HG03103 (cell line): ENCODE data around the gene DIP2C.
"Not testable (repeated sequence)": the region's sequence is repeated elsewhere in the genome, so short reads cannot be mapped to it uniquely, and the experiment has no call there.

ENCODE experiments used
- ATAC-seq: cut with Tn5 transposase; IDR thresholded peaks from one replicate; pipeline ENCODE4 v1.9.1; 2021; ENCODE audit warnings: low read depth; ENCODE audit not compliant: unreplicated experiment

The DIP2C gene

DNA sequence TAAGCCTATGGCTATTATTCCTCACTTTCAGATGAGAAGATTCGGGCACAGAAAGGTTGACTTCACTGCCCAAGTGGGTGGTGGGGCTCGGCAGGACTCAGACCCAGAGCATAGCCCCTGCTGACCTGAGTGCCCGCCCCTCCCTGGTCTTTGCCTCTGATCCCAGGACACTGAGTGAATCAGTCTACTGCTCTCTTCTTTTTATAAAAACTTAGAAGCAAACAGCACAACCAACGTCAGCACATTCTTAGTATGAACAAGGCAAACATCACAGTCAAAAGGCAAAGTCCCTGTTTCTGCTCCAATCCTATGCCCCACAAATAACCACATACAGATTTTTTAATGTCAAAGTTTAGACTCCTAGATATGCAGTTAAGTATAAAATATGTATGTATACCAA lies 316.5 kb downstream of the DIP2C start:
- no peak for ATAC-seq

GRCh38 chr10:372566-372965 lies 316.9 kb downstream of the DIP2C start:
- no peak for ATAC-seq

- no peak for ATAC-seq
Measured at GRCh38 chr10:371515-371914, 318.0 kb downstream of the DIP2C start.

DNA sequence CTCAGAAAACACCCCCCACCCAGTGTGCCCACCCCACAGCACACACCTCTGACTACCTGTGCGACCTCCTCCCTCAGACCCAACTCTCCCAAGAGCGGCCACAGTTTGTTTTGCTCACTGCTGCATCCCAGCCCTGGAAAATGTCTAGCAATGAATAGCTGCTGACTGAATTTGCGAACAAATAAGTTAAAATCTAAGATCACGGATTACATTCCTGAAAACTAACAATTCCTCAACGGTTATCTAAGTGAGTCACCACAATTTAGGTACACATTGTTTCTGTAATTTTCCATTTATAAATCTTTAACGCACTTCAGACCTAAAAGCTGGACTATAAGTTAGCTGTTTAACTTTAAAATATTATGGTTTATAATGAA lies 319.0 kb downstream of the DIP2C start:
- ATAC-seq = no peak

- no peak for ATAC-seq
Measured at GRCh38 chr10:369684-370448, 319.6 kb downstream of the DIP2C start.

GRCh38 chr10:369221-369683 lies 320.2 kb downstream of the DIP2C start:
- ATAC-seq = no peak

DNA sequence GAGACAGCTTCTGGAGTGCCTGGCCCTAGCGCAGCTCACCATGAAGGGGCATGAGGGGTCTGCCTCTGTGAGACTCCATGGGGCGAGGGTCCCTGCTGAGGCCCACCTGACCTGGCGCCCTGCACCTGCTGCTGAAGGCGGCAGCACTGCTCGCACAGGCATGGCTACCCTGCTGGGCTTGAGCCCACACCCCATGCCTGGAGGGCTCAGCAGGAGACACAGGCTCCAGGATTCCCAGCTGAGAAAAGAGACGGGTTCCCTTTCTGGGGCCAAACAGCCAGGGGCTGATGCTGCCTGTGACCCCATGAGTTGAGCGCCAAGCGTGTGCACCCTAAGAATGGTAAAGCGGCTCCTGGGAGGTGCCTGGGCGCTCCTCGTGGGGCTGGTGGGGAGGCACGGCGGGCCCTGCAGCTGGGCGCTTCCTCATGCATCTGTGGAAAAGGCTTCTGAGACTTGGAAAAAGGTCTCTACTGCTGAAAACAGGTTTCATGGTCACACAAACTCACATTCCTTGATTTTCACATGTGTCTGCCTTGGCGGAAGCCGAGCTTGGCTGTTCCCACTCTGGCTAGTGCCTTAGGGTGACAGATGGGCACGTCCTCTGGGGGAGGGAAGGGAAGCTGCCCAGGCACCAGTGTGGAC lies 320.8 kb downstream of the DIP2C start:
- no peak for ATAC-seq

- not testable (repeated sequence) for ATAC-seq
Measured at GRCh38 chr10:368107-368506, 321.4 kb downstream of the DIP2C start.

DNA sequence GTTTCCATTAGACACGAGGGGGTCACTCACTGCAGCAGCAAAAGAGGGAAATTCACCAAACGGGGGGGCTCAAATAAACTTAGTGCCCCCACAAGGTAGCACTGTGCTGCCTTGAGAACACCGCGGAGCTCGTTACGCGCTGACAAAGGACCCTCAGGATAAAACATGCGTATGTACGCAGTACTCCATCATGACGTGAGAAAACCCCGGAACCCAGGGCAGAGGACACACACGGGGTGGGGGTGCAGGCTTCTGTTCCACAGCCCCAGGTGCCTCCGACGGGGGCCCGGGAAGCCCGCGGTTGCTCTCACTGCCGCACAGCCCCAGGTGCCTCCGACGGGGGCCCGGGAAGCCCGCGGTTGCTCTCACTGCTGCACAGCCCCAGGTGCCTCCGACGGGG lies 321.8 kb downstream of the DIP2C start:
- no peak for ATAC-seq

DNA sequence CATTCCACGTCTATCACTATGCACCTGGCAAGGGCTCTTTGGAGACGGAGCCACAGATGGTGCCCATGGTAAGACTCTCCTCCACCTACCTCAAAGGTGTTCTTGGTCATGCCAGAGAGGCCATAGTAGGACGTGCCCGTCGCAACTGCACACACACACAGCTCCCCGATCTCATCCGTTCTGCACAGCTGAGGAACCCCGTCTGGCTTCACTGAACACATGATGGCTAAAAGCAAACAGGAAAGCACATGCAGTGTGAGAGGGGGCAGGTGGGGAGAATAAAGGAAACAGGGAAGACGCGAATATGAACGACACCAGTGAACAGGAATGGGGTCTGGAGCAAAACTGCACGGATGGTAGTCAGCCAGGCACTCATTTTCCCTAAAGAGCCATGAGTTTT lies 323.3 kb downstream of the DIP2C start:
- ATAC-seq = no peak

DNA sequence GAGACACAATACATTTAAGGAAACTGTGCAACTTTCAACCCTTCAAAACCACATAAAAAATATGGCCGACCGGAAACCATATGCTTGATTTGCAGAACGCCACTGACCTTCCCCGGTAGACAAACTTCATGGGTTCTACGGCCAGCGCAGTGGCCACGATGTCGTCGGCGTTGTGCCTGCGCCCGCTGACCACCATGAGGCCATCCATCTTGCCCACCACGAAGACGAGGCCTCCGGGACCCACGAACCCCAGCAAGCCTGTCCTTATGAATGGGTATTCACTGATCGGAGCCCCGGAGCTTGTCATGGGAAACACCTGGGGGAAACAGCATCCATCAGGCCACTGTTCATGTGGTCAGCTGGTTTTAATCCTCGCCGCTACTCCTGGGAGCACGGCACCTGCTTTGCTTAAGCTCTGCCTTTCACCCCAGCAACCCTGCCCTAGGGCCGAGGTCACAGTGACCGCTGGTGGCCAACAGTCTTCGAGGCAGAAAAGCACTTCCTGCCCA lies 325.1 kb downstream of the DIP2C start:
- ATAC-seq = no peak

- ATAC-seq = no peak
Measured at GRCh38 chr10:363152-363551, 326.3 kb downstream of the DIP2C start.

- ATAC-seq = no peak
Measured at GRCh38 chr10:361203-362081, 328.0 kb downstream of the DIP2C start.

DNA sequence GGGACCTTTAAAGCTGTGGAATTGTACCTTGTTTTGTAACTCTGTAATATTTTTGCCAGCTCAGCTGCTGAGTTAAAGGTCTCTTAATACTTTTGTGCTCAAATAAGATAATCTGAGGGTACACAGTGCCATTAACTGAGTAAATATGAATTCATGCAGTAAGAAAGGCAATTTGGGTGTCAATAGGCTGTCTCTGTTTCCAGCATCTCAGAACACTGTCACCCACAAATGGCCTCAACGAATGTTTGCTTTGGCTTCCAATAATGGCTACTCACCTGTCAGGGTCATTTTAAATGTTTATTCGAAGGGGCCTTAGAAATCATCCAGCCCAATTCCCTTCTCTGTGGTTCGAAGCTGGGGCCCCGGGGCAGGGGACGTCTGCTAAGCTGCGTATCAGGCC lies 328.8 kb downstream of the DIP2C start:
- ATAC-seq = no peak

GRCh38 chr10:359762-360161 lies 329.7 kb downstream of the DIP2C start:
- no peak for ATAC-seq

DNA sequence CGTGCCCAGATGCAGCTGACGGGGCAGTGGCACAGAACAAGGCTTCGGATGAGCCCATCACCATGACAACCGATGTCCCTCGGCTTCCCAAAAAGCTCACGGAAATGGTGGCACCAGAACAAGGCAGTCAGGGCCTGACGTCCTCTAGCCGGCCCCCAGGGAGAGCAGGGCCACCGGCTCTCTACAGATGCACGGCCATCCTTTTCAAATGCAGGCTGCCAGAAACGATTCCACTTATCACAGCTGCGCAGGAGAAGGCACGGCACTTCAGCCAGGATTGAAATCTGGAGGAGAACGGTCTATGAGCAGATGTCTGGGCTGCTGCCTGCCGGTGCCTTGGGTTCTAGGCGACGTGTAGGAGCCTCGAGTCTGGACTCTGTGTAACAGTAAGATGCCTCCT lies 330.4 kb downstream of the DIP2C start:
- ATAC-seq = no peak

GRCh38 chr10:357201-357950 lies 332.1 kb downstream of the DIP2C start:
- ATAC-seq = no peak

DNA sequence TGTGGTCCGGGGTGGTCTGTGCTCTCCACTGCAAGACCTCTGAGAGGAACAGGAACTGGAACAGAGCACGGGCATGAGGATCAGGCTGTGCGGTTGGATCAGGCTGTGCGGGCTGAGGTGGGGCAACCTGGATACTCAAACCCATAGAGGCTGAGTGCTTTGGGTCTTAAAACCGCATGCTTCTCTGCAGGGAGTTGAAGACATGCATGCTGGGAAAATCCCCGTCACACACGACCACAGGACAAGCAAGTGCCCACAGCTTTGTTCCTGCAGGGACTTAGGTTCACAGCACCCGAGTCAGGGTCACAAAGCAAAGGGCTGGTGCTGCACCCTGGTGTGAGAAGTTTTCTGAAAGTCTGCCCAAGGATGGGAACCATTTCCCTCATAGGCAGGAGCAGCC lies 333.0 kb downstream of the DIP2C start:
- ATAC-seq = no peak

- no peak for ATAC-seq
Measured at GRCh38 chr10:354901-355617, 334.4 kb downstream of the DIP2C start.
